Upper lobe of left lung (tissue), 6 donors: ENCODE data around the gene STRBP. TPM values are rescaled to one million over a fixed set of nuclear protein-coding genes. Genes with fewer than 3 reads are reported as not detected.

Experiments used
- ATAC-seq, 2 donors: fragments of 200-7000 bp; cut with Tn5 transposase; one replicate each; pipeline ENCODE4 v1.9.1; 2022; ENCODE audit warnings: mild to moderate bottlenecking in 2 of 2, moderate library complexity in 2 of 2; ENCODE audit not compliant: low FRiP score in 2 of 2
- DNase-seq, 2 donors: peaks; one replicate each; pipeline ENCODE4 v3.0.0-alpha.2; 2019 to 2020
- H3K27ac ChIP-seq, 4 donors: fragments of 200-600 bp; sonication (generic); one replicate each; pipeline ENCODE4 v1.5.1; 2016 to 2019
- H3K27me3 ChIP-seq, 4 donors: fragments of 200-600 bp; sonication (generic); one replicate each; pipeline ENCODE4 v1.5.1; 2017 to 2019
- H3K36me3 ChIP-seq, 4 donors: fragments of 200-600 bp; sonication (generic); one replicate each; pipeline ENCODE4 v1.5.1; 2016 to 2019
- H3K4me1 ChIP-seq, 4 donors: fragments of 200-600 bp; sonication (generic); one replicate each; pipeline ENCODE4 v1.5.1; 2018 to 2019
- H3K4me3 ChIP-seq, 4 donors: fragments of 200-600 bp; sonication (generic); one replicate each; pipeline ENCODE4 v1.5.1; 2017 to 2019; ENCODE audit warnings: mild to moderate bottlenecking in 2 of 4, moderate library complexity in 1 of 4
- H3K9me3 ChIP-seq, 4 donors: fragments of 200-600 bp; sonication (generic); one replicate each; pipeline ENCODE4 v1.5.1; 2018 to 2019
- EP300 ChIP-seq, 4 donors: sonication (generic); formaldehyde crosslinking; IDR thresholded peaks; one replicate each; pipeline ENCODE4 v1.5.1; 2017; ENCODE audit warnings: antibody characterized with exemption in 4 of 4, control low read depth in 2 of 4
- POLR2A ChIP-seq, 4 donors: fragments of 450-650 bp; IDR thresholded peaks; one replicate each; pipeline ENCODE4 v1.5.1; 2016 to 2017; ENCODE audit warnings: antibody characterized with exemption in 4 of 4, mild to moderate bottlenecking in 2 of 4
- POLR2AphosphoS5 ChIP-seq, 2 donors: sonication (generic); formaldehyde crosslinking; IDR thresholded peaks; one replicate each; pipeline ENCODE4 v1.5.1; 2017; ENCODE audit warnings: antibody characterized with exemption in 2 of 2
- WGBS, 2 donors: methylation state at CpG; one replicate each; pipeline ENCODE4 v1.1.5; 2017 to 2018; 5-methylcytosine and 5-hydroxymethylcytosine counted together
- total RNA-seq, 6 donors: library from RNA; depleted of rRNA in 4 of 6; stranded (reverse); fragments of >200 nt in 4 of 6; gene quantifications; one replicate each; pipeline versions ENCODE4 v1.1.0 to v1.2.1, GENCODE V29; 2016 to 2021
- TF ChIP-seq, protein P1 (sequence below), 6 experiments: fragments of 450-650 bp in 4 of 6; fragments of 200-600 bp in 2 of 6; sonication (generic) in 2 of 6; IDR thresholded peaks; one replicate each; pipeline ENCODE4 v1.5.1; 2016 to 2019; ENCODE audit warnings: antibody characterized with exemption in 6 of 6
- donor health status: DM: no; HTN: no; CAD: no; lungs with moderate emphysema.
- donor health status: DM: no; HTN: yes; CAD: no; lungs with severe emphysema.

The STRBP gene
- total RNA-seq, 6 donors from 2014 or later: 10.2 to 61.8 (median 17.8) TPM

GRCh38 chr9:123262338-123262737, 6.0 kb downstream of the STRBP start:
- WGBS, 2 donors: 90 to 94% methylated on average over 1 of the region's 1 CpG
- H3K9me3 ChIP-seq: no peaks in the 10 kb centered on the region
- no peak for ATAC-seq
- H3K27me3 ChIP-seq: no peaks in the 10 kb centered on the region
- no peak for TF ChIP-seq POLR2A (IDR thresholded peaks at IDR 0.05)
- no peak for TF ChIP-seq EP300 (IDR thresholded peaks at IDR 0.05)
- TF ChIP-seq POLR2AphosphoS5 (IDR thresholded peaks at IDR 0.05): no peak
- TF ChIP-seq, protein P1, sequence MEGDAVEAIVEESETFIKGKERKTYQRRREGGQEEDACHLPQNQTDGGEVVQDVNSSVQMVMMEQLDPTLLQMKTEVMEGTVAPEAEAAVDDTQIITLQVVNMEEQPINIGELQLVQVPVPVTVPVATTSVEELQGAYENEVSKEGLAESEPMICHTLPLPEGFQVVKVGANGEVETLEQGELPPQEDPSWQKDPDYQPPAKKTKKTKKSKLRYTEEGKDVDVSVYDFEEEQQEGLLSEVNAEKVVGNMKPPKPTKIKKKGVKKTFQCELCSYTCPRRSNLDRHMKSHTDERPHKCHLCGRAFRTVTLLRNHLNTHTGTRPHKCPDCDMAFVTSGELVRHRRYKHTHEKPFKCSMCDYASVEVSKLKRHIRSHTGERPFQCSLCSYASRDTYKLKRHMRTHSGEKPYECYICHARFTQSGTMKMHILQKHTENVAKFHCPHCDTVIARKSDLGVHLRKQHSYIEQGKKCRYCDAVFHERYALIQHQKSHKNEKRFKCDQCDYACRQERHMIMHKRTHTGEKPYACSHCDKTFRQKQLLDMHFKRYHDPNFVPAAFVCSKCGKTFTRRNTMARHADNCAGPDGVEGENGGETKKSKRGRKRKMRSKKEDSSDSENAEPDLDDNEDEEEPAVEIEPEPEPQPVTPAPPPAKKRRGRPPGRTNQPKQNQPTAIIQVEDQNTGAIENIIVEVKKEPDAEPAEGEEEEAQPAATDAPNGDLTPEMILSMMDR (IDR thresholded peaks at IDR 0.05): no peak
- H3K4me3 ChIP-seq: no peak overlapping the region
- H3K27ac ChIP-seq: no peak overlapping the region
- no peak for DNase-seq
- no peaks in the 10 kb centered on the region for H3K36me3 ChIP-seq
- peaks cover 2 to 10% (median 5%) of the 10 kb centered on the region in 4 donors for H3K4me1 ChIP-seq

DNA sequence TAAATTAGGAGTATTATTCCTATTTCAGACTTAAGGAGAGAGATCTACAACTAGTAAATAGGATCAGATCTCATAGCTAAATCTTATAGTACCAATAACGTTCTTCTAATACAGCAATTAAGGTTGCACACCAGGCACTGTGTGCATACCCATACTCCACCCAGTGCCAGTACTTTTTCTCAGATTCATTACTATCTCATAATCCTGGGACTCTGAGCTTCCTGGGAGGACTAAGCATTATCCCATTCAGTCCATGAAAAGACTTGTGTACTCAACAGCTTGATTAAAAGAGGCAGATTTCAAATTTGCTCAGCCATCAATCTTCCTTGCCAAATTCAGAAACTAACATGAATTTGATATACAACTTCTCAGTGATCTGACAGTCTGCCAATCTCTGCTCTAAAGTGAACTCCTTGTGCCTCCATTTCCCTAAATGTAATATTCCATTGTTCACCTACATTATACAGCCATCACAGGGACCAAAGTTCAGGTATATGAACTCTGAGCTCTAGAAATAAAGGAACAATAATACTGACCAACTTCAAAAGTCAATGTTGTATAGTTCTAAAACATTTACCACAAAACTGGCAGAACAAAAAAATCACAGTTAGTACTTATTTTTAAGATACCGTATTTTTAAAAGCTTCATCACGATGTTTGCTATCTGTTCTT, 7.2 kb downstream of the STRBP start:
- no peaks in the 10 kb centered on the region for H3K4me1 ChIP-seq
- no peaks in the 10 kb centered on the region for H3K27me3 ChIP-seq
- no peaks in the 10 kb centered on the region for H3K36me3 ChIP-seq
- no peak for TF ChIP-seq POLR2A (IDR thresholded peaks at IDR 0.05)
- no peak for TF ChIP-seq EP300 (IDR thresholded peaks at IDR 0.05)
- TF ChIP-seq POLR2AphosphoS5 (IDR thresholded peaks at IDR 0.05): no peak
- TF ChIP-seq, protein P1 (IDR thresholded peaks at IDR 0.05): no peak
- no peaks in the 10 kb centered on the region for H3K9me3 ChIP-seq
- H3K27ac ChIP-seq: no peak overlapping the region
- no peak overlapping the region for H3K4me3 ChIP-seq
- no peak for ATAC-seq
- 93 to 95% methylated on average over 3 of the region's 3 CpGs for WGBS, 2 donors
- DNase-seq: no peak

- ATAC-seq: no peak
- no peaks in the 10 kb centered on the region for H3K36me3 ChIP-seq
- no peak overlapping the region for H3K4me3 ChIP-seq
- H3K27me3 ChIP-seq: no peaks in the 10 kb centered on the region
- no peak for DNase-seq
- WGBS, 2 donors: 64 to 66% methylated on average over 2 of the region's 2 CpGs
- H3K9me3 ChIP-seq: no peaks in the 10 kb centered on the region
- H3K27ac ChIP-seq: no peak overlapping the region
- TF ChIP-seq, protein P1 (IDR thresholded peaks at IDR 0.05): no peak
- no peak for TF ChIP-seq POLR2A (IDR thresholded peaks at IDR 0.05)
- no peaks in the 10 kb centered on the region for H3K4me1 ChIP-seq
Observed at GRCh38 chr9:123260340-123260739, 8.0 kb downstream of the STRBP start.

DNA sequence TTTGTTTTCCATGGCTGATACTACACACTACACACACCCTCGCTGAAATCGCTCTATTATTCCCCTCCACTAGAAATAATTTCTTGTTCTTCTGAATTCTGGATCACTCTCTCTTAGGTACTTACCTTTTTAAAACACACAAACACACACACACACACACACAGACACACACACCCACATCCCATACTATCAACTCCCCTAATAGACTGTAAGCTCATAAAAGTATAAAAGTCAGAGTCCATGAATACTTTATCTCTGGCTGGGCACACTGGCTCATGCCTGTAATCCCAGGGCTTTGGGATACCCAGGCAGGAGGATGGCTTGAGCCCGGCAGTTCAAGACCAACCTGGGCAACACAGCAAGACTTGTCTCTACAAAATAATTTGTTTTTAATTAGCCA, 11.1 kb downstream of the STRBP start:
- Histone ChIP-seq H3K4me3 (no peak overlapping the region), H3K27ac (no peak overlapping the region), H3K27me3 (no peaks in the 10 kb centered on the region), H3K9me3 (no peaks in the 10 kb centered on the region), H3K36me3 (no peaks in the 10 kb centered on the region), H3K4me1 (no peaks in the 10 kb centered on the region)
- DNase-seq (no peak), ATAC-seq (no peak)
- 97% methylated on average over 3 of the region's 3 CpGs for WGBS, 2 donors
- no peak for TF ChIP-seq EP300 (IDR thresholded peaks at IDR 0.05)
- TF ChIP-seq POLR2A (IDR thresholded peaks at IDR 0.05): no peak
- TF ChIP-seq, protein P1 (IDR thresholded peaks at IDR 0.05): no peak
- TF ChIP-seq POLR2AphosphoS5 (IDR thresholded peaks at IDR 0.05): no peak

DNA sequence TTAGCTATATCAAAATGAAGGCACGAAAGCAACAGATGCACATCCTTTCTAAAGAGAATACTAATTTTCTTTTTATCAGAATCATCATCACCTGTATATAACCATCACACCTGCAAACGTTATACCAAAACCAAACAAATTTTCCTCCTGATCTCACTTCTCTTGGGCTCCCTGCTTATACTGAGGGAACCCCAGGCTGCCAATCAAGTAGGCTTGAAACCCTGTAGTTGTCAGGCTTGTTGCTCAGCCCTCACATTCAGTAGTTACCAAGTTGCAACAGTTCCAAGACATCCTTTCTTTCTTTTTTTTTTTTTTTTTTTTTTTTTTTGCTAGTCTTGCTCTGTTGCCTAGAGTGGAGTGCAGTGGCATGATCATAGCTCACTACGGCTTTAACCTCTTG, 12.7 kb downstream of the STRBP start:
- Histone ChIP-seq H3K36me3 (no peaks in the 10 kb centered on the region), H3K27ac (no peak overlapping the region), H3K4me1 (peaks cover 0 to 5% (median 0%) of the 10 kb centered on the region in 4 donors), H3K4me3 (no peak overlapping the region), H3K9me3 (no peaks in the 10 kb centered on the region), H3K27me3 (no peaks in the 10 kb centered on the region)
- no peak for ATAC-seq
- 95% methylated on average over 3 of the region's 3 CpGs for WGBS, 2 donors
- TF ChIP-seq, protein P1 (IDR thresholded peaks at IDR 0.05): no peak
- no peak for TF ChIP-seq POLR2AphosphoS5 (IDR thresholded peaks at IDR 0.05)
- no peak for TF ChIP-seq EP300 (IDR thresholded peaks at IDR 0.05)
- no peak for TF ChIP-seq POLR2A (IDR thresholded peaks at IDR 0.05)
- DNase-seq: no peak
